GM12878 (cell line): ENCODE data around the gene CELF6. TPM values are rescaled to one million over a fixed set of nuclear protein-coding genes. Genes with fewer than 3 reads are reported as not detected.

Source experiments
- ATAC-seq: fragments of 200-7000 bp; cut with Tn5 transposase; 3 replicates; pipeline ENCODE4 v1.9.1; 2020; ENCODE audit warnings: mild to moderate bottlenecking, moderate library complexity
- BruUV-seq: library from RNA; stranded (reverse); fragments of 400-500 nt; replicated peaks from 2 replicates; lab custom pipeline; 2021; lab: Mats Ljungman, UMichigan
- CTCF ChIA-PET: fragments of 300-600 bp; sonication (Branson Sonifier 250); formaldehyde crosslinking; extraction: SDS; loops from one replicate; lab custom pipeline; 2021; ENCODE audit warnings: inconsistent platforms; lab: Yijun Ruan, JAX
- POLR2A ChIA-PET: fragments of 350-600 bp; formaldehyde crosslinking; extraction: SDS; loops from one replicate; lab custom pipeline; 2021; ENCODE audit warnings: inconsistent platforms; lab: Charles Lee
- RAD21 ChIA-PET: fragments of 300-600 bp; sonication (Branson Sonifier 250); formaldehyde crosslinking; loops from one replicate; lab custom pipeline; 2023; ENCODE audit warnings: antibody characterized with exemption; ENCODE audit not compliant: unreplicated experiment; lab: Charles Lee
- SMC1A ChIA-PET: fragments of 300-600 bp; sonication (Branson Sonifier 250); formaldehyde crosslinking; loops from one replicate; lab custom pipeline; 2023; ENCODE audit not compliant: unreplicated experiment, uncharacterized antibody; lab: Charles Lee
- DNase-seq: peaks from one replicate; pipeline ENCODE4 v3.0.0-alpha.2; 2011; ENCODE audit warnings: low read depth, low spot score
- FAIRE-seq: peaks from 3 replicates; lab custom pipeline; 2011; peaks lifted over from hg19 to GRCh38; lab: Jason Lieb, UNC
- H2AFZ ChIP-seq: 2 replicates; pipeline ENCODE4 v1.6.0; 2011; ENCODE audit warnings: low read depth, low read length, control low read depth; ENCODE audit not compliant: control insufficient read depth
- H3K27ac ChIP-seq: 2 replicates; pipeline ENCODE4 v1.5.1; 2011; ENCODE audit warnings: control low read depth; ENCODE audit not compliant: control insufficient read depth, insufficient read depth
- H3K27me3 ChIP-seq, 2 experiments: replicated peaks in 1 of 2; 2 replicates each; pipeline versions ENCODE4 v1.6.0 to v1.6.1; 2011; ENCODE audit warnings: low read length in 1 of 2; ENCODE audit not compliant: control insufficient read depth in 2 of 2, insufficient read depth in 2 of 2
- H3K36me3 ChIP-seq, 2 experiments: 2 replicates each; pipeline ENCODE4 v1.5.1; 2011; ENCODE audit warnings: low read length in 1 of 2; ENCODE audit not compliant: control insufficient read depth in 2 of 2, insufficient read depth in 2 of 2
- H3K4me1 ChIP-seq: 2 replicates; pipeline ENCODE4 v1.6.1; 2011; ENCODE audit warnings: mild to moderate bottlenecking, low read length, moderate library complexity, mixed read lengths; ENCODE audit not compliant: control insufficient read depth, insufficient read depth
- H3K4me2 ChIP-seq: 2 replicates; pipeline ENCODE4 v1.6.0; 2011; ENCODE audit warnings: control low read depth; ENCODE audit not compliant: control insufficient read depth, insufficient read depth
- H3K4me3 ChIP-seq: fragments of 200-600 bp; sonication (generic); 2 replicates; pipeline ENCODE4 v1.5.1; 2016
- H3K79me2 ChIP-seq: 2 replicates; pipeline ENCODE4 v1.6.0; 2011; ENCODE audit warnings: low read length; ENCODE audit not compliant: control insufficient read depth, insufficient read depth
- H3K9ac ChIP-seq: 2 replicates; pipeline ENCODE4 v1.8.0; 2011; ENCODE audit warnings: low read length, control low read depth, mixed read lengths; ENCODE audit not compliant: control insufficient read depth, insufficient read depth
- H3K9me3 ChIP-seq: replicated peaks from 3 replicates; pipeline ENCODE4 v1.5.1; 2011; ENCODE audit warnings: mild to moderate bottlenecking, low read length; ENCODE audit not compliant: control insufficient read depth, insufficient read depth
- H4K20me1 ChIP-seq: 2 replicates; pipeline ENCODE4 v1.6.0; 2011; ENCODE audit not compliant: control insufficient read depth, insufficient read depth
- JUNB ChIP-seq: IDR thresholded peaks from 2 replicates; pipeline ENCODE4 v1.6.1; 2016; ENCODE audit warnings: antibody characterized with exemption, mild to moderate bottlenecking
- WGBS: methylation state at CpG from one replicate; pipeline ENCODE4 v1.1.6; 2016; ENCODE audit warnings: low lambda C conversion rate; ENCODE audit not compliant: insufficient replicate concordance, insufficient coverage; ENCODE audit errors: missing lambda C conversion rate; 5-methylcytosine and 5-hydroxymethylcytosine counted together
- in situ Hi-C: fragments of 300-500 bp; cut with MboI; formaldehyde crosslinking; loops from 9 replicates; pipeline ENCODE4 v1.14.3; 2018; ENCODE audit warnings: mixed read lengths
- intact Hi-C: fragments of 100-400 bp; cut with micrococcal nuclease; formaldehyde crosslinking; loops from one replicate; pipeline ENCODE4 v1.14.2; 2022; ENCODE audit not compliant: unreplicated experiment
- polyA plus RNA-seq, 11 experiments: library from polyadenylated mRNA; depleted of rRNA in 4 of 11; unstranded in 6 of 11; stranded (reverse) in 5 of 11; fragments of >200 nt; fragmentation: Nextera tagmentation in 4 of 11; fragmentation: Illumina TruSeq in 1 of 11; extraction: Ambion mirVana in 4 of 11; extraction: Trizol in 1 of 11; gene quantifications; 1 replicate in 1 of 11; 2 replicates in 10 of 11; pipeline versions ENCODE4 v1.2.1 to v1.2.3, GENCODE V29; 2011 to 2016; ENCODE audit warnings: inconsistent platforms in 2 of 11, missing spikeins in 2 of 11, low read depth in 1 of 11
- total RNA-seq, 4 experiments: library from RNA; depleted of rRNA in 3 of 4; stranded (reverse); fragments of >200 nt in 3 of 4; fragmentation: Illumina TruSeq in 1 of 4; extraction: Trizol in 1 of 4; gene quantifications; 2 replicates each; pipeline versions ENCODE4 v1.2.1 to v1.2.3, GENCODE V29; 2013 to 2021
- TF ChIP-seq, protein P1 (sequence below): IDR thresholded peaks from 2 replicates; pipeline ENCODE4 v1.6.1; 2011; ENCODE audit warnings: low read depth, low read length, improper control_type of control experiment, borderline replicate concordance
- TF ChIP-seq, protein P2 (sequence below): fragments of 450-650 bp; IDR thresholded peaks from 2 replicates; pipeline ENCODE4 v1.6.1; 2017; ENCODE audit warnings: mild to moderate bottlenecking, moderate library complexity
- TF ChIP-seq, protein P3 (sequence below): fragments of 450-650 bp; IDR thresholded peaks from 2 replicates; pipeline ENCODE4 v1.6.1; 2016; ENCODE audit warnings: mild to moderate bottlenecking
- TF ChIP-seq, protein P4 (sequence below): fragments of 450-650 bp; IDR thresholded peaks from 2 replicates; pipeline ENCODE4 v1.6.1; 2018; ENCODE audit warnings: borderline replicate concordance, mild to moderate bottlenecking; ENCODE audit not compliant: partially characterized antibody

Gene CELF6
- total and polyA plus RNA-seq, 10 of the 15 experiments (the other 5 are each of a cell fraction or from before 2014, with no cell fraction given): 0.06 to 0.54 (median 0.23) TPM; not detected in 1

DNA sequence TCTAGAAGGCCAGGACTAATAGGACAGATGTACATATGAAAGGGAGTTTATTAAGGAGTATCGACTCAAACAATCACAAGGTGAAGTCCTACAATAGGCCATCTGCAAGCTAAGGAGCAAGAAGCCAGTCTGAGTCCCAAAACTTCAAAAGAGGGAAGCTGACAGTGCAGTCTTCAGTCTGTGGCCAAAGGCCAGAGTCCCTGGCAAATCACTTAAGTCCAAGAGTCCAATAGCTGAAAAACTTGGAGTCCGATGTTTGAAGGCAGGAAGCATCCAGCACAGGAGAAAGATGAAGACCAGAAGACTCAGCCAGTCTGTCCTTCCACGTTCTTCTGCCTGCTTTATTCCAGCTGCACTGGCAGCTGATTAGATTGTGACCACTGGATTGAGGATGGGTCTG is 11.1 kb upstream of the CELF6 start:
- no peak for FAIRE-seq
- CTCF ChIA-PET: interaction anchor here (1.8 kb wide), 1 partner anchor 18 kb away, joined by 7 read pairs; no protein-coding TSS in a partner anchor
- H3K4me3 ChIP-seq: no peak overlapping the region
- RAD21 ChIA-PET: no interaction called here
- SMC1A ChIA-PET: interaction anchor here (0.9 to 1.0 kb wide), 2 partner anchors 10 to 18 kb away, joined by 5 to 6 read pairs; no protein-coding TSS in a partner anchor
- H3K9me3 ChIP-seq: no peaks in the 10 kb centered on the region
- 100% methylated on average over 3 of the region's 3 CpGs for WGBS
- no peak for DNase-seq
- POLR2A ChIA-PET: no interaction called here
- no peaks in the 10 kb centered on the region for H3K4me1 ChIP-seq
- no peak overlapping the region for H2AFZ ChIP-seq
- TF ChIP-seq, protein P1, sequence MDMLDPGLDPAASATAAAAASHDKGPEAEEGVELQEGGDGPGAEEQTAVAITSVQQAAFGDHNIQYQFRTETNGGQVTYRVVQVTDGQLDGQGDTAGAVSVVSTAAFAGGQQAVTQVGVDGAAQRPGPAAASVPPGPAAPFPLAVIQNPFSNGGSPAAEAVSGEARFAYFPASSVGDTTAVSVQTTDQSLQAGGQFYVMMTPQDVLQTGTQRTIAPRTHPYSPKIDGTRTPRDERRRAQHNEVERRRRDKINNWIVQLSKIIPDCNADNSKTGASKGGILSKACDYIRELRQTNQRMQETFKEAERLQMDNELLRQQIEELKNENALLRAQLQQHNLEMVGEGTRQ: no peak
- TF ChIP-seq, protein P2, sequence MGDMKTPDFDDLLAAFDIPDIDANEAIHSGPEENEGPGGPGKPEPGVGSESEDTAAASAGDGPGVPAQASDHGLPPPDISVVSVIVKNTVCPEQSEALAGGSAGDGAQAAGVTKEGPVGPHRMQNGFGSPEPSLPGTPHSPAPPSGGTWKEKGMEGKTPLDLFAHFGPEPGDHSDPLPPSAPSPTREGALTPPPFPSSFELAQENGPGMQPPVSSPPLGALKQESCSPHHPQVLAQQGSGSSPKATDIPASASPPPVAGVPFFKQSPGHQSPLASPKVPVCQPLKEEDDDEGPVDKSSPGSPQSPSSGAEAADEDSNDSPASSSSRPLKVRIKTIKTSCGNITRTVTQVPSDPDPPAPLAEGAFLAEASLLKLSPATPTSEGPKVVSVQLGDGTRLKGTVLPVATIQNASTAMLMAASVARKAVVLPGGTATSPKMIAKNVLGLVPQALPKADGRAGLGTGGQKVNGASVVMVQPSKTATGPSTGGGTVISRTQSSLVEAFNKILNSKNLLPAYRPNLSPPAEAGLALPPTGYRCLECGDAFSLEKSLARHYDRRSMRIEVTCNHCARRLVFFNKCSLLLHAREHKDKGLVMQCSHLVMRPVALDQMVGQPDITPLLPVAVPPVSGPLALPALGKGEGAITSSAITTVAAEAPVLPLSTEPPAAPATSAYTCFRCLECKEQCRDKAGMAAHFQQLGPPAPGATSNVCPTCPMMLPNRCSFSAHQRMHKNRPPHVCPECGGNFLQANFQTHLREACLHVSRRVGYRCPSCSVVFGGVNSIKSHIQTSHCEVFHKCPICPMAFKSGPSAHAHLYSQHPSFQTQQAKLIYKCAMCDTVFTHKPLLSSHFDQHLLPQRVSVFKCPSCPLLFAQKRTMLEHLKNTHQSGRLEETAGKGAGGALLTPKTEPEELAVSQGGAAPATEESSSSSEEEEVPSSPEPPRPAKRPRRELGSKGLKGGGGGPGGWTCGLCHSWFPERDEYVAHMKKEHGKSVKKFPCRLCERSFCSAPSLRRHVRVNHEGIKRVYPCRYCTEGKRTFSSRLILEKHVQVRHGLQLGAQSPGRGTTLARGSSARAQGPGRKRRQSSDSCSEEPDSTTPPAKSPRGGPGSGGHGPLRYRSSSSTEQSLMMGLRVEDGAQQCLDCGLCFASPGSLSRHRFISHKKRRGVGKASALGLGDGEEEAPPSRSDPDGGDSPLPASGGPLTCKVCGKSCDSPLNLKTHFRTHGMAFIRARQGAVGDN: no peak
- TF ChIP-seq, protein P3, sequence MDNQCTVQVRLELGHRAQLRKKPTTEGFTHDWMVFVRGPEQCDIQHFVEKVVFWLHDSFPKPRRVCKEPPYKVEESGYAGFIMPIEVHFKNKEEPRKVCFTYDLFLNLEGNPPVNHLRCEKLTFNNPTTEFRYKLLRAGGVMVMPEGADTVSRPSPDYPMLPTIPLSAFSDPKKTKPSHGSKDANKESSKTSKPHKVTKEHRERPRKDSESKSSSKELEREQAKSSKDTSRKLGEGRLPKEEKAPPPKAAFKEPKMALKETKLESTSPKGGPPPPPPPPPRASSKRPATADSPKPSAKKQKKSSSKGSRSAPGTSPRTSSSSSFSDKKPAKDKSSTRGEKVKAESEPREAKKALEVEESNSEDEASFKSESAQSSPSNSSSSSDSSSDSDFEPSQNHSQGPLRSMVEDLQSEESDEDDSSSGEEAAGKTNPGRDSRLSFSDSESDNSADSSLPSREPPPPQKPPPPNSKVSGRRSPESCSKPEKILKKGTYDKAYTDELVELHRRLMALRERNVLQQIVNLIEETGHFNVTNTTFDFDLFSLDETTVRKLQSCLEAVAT: no peak
- TF ChIP-seq, protein P4, sequence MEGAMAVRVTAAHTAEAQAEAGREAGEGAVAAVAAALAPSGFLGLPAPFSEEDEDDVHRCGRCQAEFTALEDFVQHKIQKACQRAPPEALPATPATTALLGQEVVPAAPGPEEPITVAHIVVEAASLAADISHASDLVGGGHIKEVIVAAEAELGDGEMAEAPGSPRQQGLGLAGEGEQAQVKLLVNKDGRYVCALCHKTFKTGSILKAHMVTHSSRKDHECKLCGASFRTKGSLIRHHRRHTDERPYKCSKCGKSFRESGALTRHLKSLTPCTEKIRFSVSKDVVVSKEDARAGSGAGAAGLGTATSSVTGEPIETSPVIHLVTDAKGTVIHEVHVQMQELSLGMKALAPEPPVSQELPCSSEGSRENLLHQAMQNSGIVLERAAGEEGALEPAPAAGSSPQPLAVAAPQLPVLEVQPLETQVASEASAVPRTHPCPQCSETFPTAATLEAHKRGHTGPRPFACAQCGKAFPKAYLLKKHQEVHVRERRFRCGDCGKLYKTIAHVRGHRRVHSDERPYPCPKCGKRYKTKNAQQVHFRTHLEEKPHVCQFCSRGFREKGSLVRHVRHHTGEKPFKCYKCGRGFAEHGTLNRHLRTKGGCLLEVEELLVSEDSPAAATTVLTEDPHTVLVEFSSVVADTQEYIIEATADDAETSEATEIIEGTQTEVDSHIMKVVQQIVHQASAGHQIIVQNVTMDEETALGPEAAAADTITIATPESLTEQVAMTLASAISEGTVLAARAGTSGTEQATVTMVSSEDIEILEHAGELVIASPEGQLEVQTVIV: no peak
- no peak for TF ChIP-seq JUNB
- ATAC-seq: no peak
- no peaks in the 10 kb centered on the region for H3K36me3 ChIP-seq
- no TSS peak for BruUV-seq
- H3K9ac ChIP-seq: no peak overlapping the region
- intact Hi-C loops (no loop called here), in situ Hi-C loops (no loop called here)
- no peaks in the 10 kb centered on the region for H3K79me2 ChIP-seq
- H4K20me1 ChIP-seq: no peaks in the 10 kb centered on the region
- H3K27me3 ChIP-seq: no peaks in the 10 kb centered on the region
- no peak overlapping the region for H3K27ac ChIP-seq
- no peak overlapping the region for H3K4me2 ChIP-seq
